CD14-positive monocyte (primary cell): ENCODE results near the gene PCNA. TPM values are rescaled to one million over a fixed set of nuclear protein-coding genes. Genes with fewer than 3 reads are reported as not detected.

ENCODE experiments used
- DNase-seq, 3 donors: peaks; one replicate each; pipeline ENCODE4 v3.0.0-alpha.2; 2011 to 2022
- H2AFZ ChIP-seq: 2 replicates; pipeline ENCODE4 v1.6.0; 2012; ENCODE audit warnings: mild to moderate bottlenecking, low read depth, low read length, inconsistent platforms; ENCODE audit not compliant: insufficient read depth, poor library complexity, severe bottlenecking
- H3K27ac ChIP-seq, 2 donors: 1 replicate in 1 of 2; 2 replicates in 1 of 2; pipeline ENCODE4 v1.5.1; 2012 to 2013; ENCODE audit warnings: low read length in 2 of 2, control low read depth in 1 of 2, inconsistent platforms in 1 of 2, low read depth in 1 of 2, mild to moderate bottlenecking in 1 of 2
- H3K27me3 ChIP-seq, 2 donors: one replicate each; pipeline versions ENCODE4 v1.6.0 to v1.6.1; 2011 to 2013; ENCODE audit warnings: low read length in 2 of 2; ENCODE audit not compliant: control insufficient read depth in 2 of 2, insufficient read depth in 2 of 2
- H3K36me3 ChIP-seq, 2 donors: replicated peaks in 1 of 2; 1 replicate in 1 of 2; 2 replicates in 1 of 2; pipeline versions ENCODE4 v1.5.1 to v1.6.1; 2012 to 2013; ENCODE audit warnings: low read length in 2 of 2, control low read depth in 1 of 2, inconsistent platforms in 1 of 2, mild to moderate bottlenecking in 1 of 2; ENCODE audit not compliant: insufficient read depth in 2 of 2, control insufficient read depth in 1 of 2
- H3K4me1 ChIP-seq, 2 donors: 1 replicate in 1 of 2; 2 replicates in 1 of 2; pipeline versions ENCODE4 v1.5.1 to v1.6.1; 2012 to 2013; ENCODE audit warnings: low read length in 2 of 2, control low read depth in 1 of 2, inconsistent platforms in 1 of 2, mild to moderate bottlenecking in 1 of 2, moderate library complexity in 1 of 2; ENCODE audit not compliant: insufficient read depth in 2 of 2, control insufficient read depth in 1 of 2
- H3K4me2 ChIP-seq: replicated peaks from 2 replicates; pipeline ENCODE3; 2012; ENCODE audit warnings: low read length, moderate library complexity, mild to moderate bottlenecking; ENCODE audit not compliant: poor library complexity, severe bottlenecking; ENCODE audit errors: extremely low read depth
- H3K4me3 ChIP-seq, 3 experiments: fragments of 200-600 bp in 1 of 3; sonication (generic) in 1 of 3; replicated peaks in 1 of 3; 1 replicate in 2 of 3; 2 replicates in 1 of 3; pipeline ENCODE4 v1.5.1; 2011 to 2013; ENCODE audit warnings: low read length in 3 of 3, mild to moderate bottlenecking in 3 of 3, control low read depth in 2 of 3, low read depth in 2 of 3, inconsistent platforms in 1 of 3, moderate library complexity in 1 of 3
- H3K79me2 ChIP-seq: 2 replicates; pipeline ENCODE4 v1.6.0; 2012; ENCODE audit warnings: mild to moderate bottlenecking, control low read depth, inconsistent platforms, low read length, moderate library complexity; ENCODE audit not compliant: insufficient read depth
- H3K9ac ChIP-seq: 2 replicates; pipeline ENCODE4 v1.6.0; 2017; ENCODE audit warnings: low read length, mild to moderate bottlenecking; ENCODE audit not compliant: insufficient read depth, poor library complexity, severe bottlenecking
- H3K9me3 ChIP-seq, 2 donors: replicated peaks in 1 of 2; 1 replicate in 1 of 2; 2 replicates in 1 of 2; pipeline versions ENCODE4 v1.5.1 to v1.6.1; 2012 to 2013; ENCODE audit warnings: low read length in 2 of 2, control low read depth in 1 of 2; ENCODE audit not compliant: control insufficient read depth in 1 of 2, insufficient read depth in 1 of 2
- H4K20me1 ChIP-seq: 2 replicates; pipeline ENCODE4 v1.6.0; 2012; ENCODE audit warnings: mild to moderate bottlenecking, low read length, control low read depth, moderate library complexity; ENCODE audit not compliant: insufficient read depth
- H3K27ac Mint-ChIP-seq, 7 donors: one replicate each; pipeline ENCODE4 v1.8.0; 2020; ENCODE audit warnings: mild to moderate bottlenecking in 7 of 7, mixed read lengths in 7 of 7, moderate library complexity in 6 of 7, inconsistent platforms in 2 of 7
- H3K27me3 Mint-ChIP-seq, 3 donors: one replicate each; pipeline ENCODE4 v1.8.0; 2021 to 2022; ENCODE audit warnings: low read depth in 3 of 3, mild to moderate bottlenecking in 3 of 3, mixed read lengths in 3 of 3, moderate library complexity in 3 of 3, inconsistent platforms in 1 of 3
- H3K36me3 Mint-ChIP-seq, 2 donors: one replicate each; pipeline ENCODE4 v1.8.0; 2020; ENCODE audit warnings: mixed read lengths in 2 of 2, inconsistent platforms in 1 of 2, mild to moderate bottlenecking in 1 of 2
- H3K4me1 Mint-ChIP-seq: one replicate; pipeline ENCODE4 v1.8.0; 2020; ENCODE audit warnings: mild to moderate bottlenecking, mixed read lengths
- H3K4me3 Mint-ChIP-seq, 2 donors: one replicate each; pipeline ENCODE4 v1.8.0; 2020; ENCODE audit warnings: mild to moderate bottlenecking in 2 of 2, mixed read lengths in 2 of 2, moderate library complexity in 1 of 2
- H3K9me3 Mint-ChIP-seq, 7 donors: one replicate each; pipeline ENCODE4 v1.8.0; 2020 to 2022; ENCODE audit warnings: mixed read lengths in 7 of 7, mild to moderate bottlenecking in 6 of 7, moderate library complexity in 6 of 7, inconsistent platforms in 2 of 7
- WGBS: methylation state at CpG from one replicate; pipeline ENCODE4 v1.1.5; 2013; ENCODE audit warnings: missing lambda C conversion rate; ENCODE audit not compliant: insufficient coverage; 5-methylcytosine and 5-hydroxymethylcytosine counted together
- intact Hi-C, 2 donors: fragments of 100-400 bp; cut with micrococcal nuclease; formaldehyde crosslinking; loops; one replicate each; pipeline versions ENCODE4 v1.15.0 to v1.15.1; 2023
- polyA plus RNA-seq, 3 donors: library from polyadenylated mRNA; depleted of rRNA in 1 of 3; unstranded in 2 of 3; stranded (reverse) in 1 of 3; fragments of 300-500 nt in 2 of 3; fragments of >200 nt in 1 of 3; fragmentation: Illumina TruSeq in 2 of 3; gene quantifications; 1 replicate in 2 of 3; 2 replicates in 1 of 3; pipeline ENCODE4 v1.2.3, GENCODE V29; 2012 to 2021
- TF ChIP-seq, protein P1 (sequence below): fragments of 200-600 bp; IDR thresholded peaks from one replicate; pipeline ENCODE4 v1.8.0; 2022; ENCODE audit warnings: antibody characterized with exemption, mild to moderate bottlenecking

The PCNA gene
- polyA plus RNA-seq, 3 donors: 27.9 to 35.0 (median 30.8) TPM

DNA sequence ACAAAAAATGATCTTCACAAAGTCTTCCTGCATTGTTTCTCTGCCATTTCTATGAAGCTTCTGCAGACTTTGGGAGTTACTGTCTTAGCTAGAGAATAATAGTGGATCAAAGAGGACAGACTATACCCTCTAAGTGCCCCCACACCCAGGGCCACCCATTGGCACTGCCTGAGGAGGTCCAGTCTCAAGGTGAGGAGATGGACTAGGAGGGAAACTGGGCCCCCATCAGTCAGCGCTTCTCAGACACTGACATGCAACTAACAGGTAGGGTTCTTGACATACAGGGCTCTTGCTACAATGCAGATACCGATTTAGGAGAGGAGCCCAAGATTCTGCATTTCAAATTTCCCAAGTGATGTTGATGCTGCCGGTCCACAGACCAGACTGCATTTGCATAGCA lies 24.3 kb downstream of the PCNA start:
- Histone ChIP-seq H4K20me1 (no peaks in the 10 kb centered on the region), H3K36me3 (peaks cover 4 to 46% of the 10 kb centered on the region in 2 donors), H2AFZ (no peak overlapping the region), H3K4me3 (no peak overlapping the region), H3K79me2 (no peaks in the 10 kb centered on the region), H3K4me1 (peaks cover 9% of the 10 kb centered on the region in 2 donors), H3K9me3 (no peaks in the 10 kb centered on the region), H3K9ac (no peak overlapping the region), H3K27me3 (no peaks in the 10 kb centered on the region), H3K4me2 (no peak overlapping the region), H3K27ac (no peak overlapping the region)
- DNase-seq: no peak
- Mint-ChIP-seq H3K36me3 (peaks cover 31 to 51% of the 10 kb centered on the region in 2 donors), H3K9me3 (no peaks in the 10 kb centered on the region), H3K27ac (peak overlapping the region in 4 of 7 donors; percentile 64 to 76 (median 70)), H3K4me1 (peaks cover 21% of the 10 kb centered on the region), H3K27me3 (no peaks in the 10 kb centered on the region), H3K4me3 (peak overlapping the region in 1 of 2 donors; percentile 35)
- TF ChIP-seq, protein P1, sequence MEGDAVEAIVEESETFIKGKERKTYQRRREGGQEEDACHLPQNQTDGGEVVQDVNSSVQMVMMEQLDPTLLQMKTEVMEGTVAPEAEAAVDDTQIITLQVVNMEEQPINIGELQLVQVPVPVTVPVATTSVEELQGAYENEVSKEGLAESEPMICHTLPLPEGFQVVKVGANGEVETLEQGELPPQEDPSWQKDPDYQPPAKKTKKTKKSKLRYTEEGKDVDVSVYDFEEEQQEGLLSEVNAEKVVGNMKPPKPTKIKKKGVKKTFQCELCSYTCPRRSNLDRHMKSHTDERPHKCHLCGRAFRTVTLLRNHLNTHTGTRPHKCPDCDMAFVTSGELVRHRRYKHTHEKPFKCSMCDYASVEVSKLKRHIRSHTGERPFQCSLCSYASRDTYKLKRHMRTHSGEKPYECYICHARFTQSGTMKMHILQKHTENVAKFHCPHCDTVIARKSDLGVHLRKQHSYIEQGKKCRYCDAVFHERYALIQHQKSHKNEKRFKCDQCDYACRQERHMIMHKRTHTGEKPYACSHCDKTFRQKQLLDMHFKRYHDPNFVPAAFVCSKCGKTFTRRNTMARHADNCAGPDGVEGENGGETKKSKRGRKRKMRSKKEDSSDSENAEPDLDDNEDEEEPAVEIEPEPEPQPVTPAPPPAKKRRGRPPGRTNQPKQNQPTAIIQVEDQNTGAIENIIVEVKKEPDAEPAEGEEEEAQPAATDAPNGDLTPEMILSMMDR: no peak
- intact Hi-C loops: loop anchor here (5.0 kb wide), 1 partner anchor 38 kb away; no protein-coding TSS in a partner anchor
- WGBS: 92% methylated on average over 3 of the region's 3 CpGs

DNA sequence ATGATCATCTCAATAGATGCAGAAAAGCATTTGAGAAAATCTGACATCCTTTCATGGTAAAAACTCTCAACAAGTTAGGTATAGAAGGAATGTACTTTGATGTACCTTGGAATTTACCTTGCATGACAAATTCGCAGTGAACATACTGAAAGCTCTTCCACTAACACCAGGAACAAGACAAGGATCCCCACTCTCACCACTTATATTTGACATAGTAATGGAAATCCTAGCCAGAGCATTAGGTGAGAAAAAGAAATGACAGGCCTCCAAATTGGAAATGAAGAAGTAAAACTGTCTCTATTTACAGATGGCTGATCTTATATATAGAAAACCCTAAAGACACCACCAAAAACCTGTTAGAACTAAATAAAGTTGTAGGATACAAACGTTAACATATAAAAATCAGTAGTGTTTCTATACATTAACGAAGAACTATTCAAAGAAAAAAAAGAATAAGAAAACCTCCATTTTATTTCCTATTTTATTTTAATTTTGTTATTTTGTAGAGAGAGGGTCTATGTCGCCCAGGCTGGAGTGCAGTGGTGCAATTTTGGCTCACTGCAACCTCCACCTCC lies 26.9 kb downstream of the PCNA start:
- Mint-ChIP-seq H3K27me3 (no peaks in the 10 kb centered on the region), H3K36me3 (peaks cover 15 to 29% of the 10 kb centered on the region in 2 donors), H3K4me3 (no peak overlapping the region), H3K4me1 (peaks cover 38% of the 10 kb centered on the region), H3K27ac (peak overlapping the region; percentile 2 to 75 (median 9)), H3K9me3 (no peaks in the 10 kb centered on the region)
- Histone ChIP-seq H3K27ac (no peak overlapping the region), H3K4me2 (no peak overlapping the region), H3K4me3 (no peak overlapping the region), H3K9me3 (no peaks in the 10 kb centered on the region), H2AFZ (no peak overlapping the region), H3K9ac (no peak overlapping the region), H3K79me2 (no peaks in the 10 kb centered on the region), H4K20me1 (no peaks in the 10 kb centered on the region), H3K36me3 (peaks cover 0 to 25% of the 10 kb centered on the region in 2 donors), H3K27me3 (no peaks in the 10 kb centered on the region), H3K4me1 (peaks cover 32% of the 10 kb centered on the region in 2 donors)
- no peak for DNase-seq
- WGBS: no CpG with 5 or more reads among the region's 4 CpGs
- intact Hi-C loops: no loop called here
- TF ChIP-seq, protein P1: no peak
